ENCODE measurements around the gene SPTB.

The SPTB gene

DNA sequence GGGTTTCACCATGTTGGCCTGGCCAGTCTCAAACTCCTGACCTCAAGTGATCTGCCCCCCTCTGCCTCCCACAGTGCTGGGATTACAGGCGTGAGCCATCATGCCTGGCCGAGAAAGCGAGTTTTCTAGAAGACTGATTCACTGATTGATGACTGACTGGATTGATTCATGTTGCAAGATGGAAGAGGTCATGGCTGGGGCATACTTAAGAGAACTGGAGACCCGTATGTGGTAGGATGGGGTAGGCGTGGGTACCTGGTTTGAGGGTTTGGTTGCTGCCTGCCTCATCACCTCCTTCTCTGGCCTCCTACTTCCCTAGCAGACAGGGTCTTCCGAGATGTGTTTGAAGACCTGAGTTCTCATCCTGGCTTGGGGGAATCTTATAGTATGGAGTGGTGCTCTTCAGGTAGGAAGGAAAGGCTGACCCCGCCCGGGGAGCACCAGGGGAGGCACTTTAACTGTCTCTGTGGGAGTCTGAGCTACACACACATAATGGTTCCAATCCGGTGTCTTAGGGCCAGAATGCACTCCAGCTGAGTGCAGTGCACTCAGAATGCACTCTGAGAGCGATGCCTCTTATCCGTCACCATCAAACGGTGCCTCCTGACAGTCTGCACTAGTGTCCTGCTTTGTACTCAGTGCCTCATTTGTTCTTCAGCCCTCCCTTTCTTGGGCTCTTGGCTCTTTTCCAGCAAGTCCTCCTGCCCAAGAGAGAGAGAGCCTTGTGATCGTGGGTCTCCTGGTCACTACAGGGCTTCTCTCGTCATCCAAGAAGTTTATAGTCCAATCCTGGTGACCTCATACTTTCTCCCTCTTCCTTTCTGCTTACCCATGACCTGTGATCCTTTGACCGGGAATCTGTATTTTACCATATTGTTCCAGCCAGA is 155.8 kb downstream of the SPTB start:
- peak; percentile 54 for DNase-seq

DNA sequence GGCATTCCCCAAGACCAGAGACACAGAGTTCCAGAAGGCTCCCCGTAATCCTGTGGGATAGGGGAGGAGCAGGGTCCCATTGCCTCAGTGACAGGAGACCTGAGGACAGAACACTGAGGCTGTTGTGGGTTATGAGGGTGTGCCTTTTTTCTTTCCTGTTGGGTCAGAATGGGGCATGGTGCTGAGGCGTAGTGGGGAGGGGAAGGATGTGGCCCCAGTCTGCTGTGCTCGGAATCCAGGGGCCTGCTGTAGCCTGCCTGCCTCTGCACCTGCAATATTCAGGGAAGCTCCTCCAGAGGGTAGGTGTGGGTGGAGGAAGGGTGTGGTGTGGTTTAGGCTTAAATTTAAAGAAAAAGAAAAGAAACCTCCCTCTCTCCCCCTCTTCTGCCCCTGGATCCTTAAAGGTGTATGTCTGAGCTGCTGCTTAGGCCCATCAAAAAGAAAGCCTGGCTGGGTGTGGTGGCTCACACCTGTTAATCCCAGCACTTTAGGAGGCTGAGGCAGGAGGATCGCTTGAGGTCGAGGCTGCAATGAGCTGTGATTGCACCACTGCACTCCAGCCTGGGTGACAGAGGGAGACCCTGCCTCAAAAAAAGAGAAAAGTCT is 156.8 kb downstream of the SPTB start:
- DNase-seq: no peak

DNA sequence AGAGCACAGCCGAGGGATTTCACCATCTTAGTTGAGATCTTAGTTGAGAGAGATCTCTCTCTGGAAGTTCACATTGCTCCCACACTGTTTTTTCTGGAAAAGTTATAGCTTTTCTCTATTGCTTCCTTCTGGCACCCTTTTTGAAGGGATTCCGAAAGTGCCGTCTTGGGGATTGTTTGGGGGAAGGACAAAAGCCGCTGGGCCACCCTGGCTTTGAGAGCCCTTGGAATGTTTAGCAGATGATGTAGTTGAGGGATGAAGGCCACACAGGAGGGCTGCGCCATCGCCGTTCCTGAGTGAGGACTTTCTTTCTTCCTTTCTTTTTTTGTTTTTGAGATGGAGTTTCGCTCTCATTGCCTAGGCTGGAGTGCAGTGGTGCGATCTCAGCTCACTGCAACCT is 157.8 kb downstream of the SPTB start:
- DNase-seq: no peak

DNA sequence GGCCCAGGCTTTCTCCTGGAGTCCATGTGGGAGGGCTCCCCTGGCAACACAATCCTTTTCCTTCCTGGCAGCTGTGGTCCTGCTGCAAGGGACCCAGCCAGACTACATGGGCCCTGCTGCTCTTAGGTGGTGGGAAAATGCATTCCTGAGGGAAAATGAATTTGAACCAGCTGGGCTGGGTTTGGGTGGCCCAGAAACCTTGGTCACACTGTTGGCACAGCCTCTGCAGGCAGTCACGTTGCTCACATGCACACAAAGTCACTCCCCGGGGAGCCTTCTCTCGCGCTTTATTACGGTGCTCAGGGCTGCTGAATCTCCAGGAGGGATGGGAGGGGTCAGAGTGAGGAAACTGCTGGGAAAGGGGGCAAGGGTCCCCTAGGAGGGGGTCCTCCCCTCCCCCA is 158.3 kb downstream of the SPTB start:
- DNase-seq: no peak

DNA sequence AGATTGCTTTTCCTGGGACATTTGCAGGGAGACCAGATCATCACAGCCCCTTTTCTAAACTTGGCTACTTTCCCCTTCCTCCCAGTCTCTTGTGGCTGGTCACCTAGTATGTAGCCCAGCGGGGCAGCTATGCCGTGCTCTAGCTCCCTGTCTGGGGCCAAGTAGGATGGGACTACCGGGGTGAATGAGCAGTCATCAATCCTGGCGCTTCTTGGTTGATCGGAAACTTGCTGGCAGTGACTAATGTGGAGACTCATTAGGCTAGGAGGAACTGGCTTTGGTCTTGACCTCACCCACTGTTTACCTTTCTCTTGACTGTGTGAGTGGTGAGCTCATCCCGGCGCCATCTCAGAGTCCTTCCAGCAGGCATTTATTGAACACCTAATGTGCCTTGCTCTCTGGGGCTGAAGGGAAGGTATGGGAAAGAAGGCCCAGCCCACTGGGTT is 159.6 kb downstream of the SPTB start:
- no peak for DNase-seq

DNA sequence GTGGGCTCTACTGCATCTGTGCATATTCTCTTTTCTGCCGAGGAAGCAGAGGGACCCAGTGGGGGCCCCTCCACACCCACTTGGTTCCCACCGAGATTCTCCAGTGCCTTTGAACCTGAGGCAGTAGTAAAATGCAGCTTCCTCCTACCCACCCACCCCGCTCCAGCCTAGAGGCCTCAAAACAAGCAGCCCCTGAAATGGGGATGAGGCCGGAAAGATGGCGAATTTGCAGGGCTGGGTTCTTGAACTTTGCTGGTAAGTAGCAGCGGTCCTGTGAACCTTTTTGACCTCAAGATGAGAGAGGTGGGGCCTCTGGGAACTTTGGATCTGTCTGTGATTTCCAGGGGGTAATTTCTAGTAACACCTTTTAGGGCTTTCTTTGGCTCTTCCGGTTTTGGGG is 160.1 kb downstream of the SPTB start:
- no peak for DNase-seq

DNA sequence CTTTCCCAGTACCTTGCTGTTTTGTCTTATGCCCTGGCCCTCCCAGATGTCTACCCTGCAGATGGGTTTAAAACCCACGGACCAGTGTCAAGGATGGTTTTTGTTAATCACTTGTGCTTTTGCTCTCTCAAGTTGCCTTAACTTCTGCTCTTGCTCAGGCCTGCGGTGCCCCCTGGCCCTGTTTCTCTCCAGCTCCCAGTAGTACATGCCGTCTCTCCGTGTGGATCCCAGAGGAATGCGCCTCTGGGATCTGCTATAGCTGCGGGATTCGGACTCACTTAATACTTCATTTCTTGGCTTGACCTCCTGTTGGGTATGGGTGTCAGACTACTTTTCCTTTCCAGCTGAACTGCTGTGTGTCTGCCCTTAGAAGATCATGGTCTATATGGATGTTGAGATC is 160.9 kb downstream of the SPTB start:
- DNase-seq: no peak

DNA sequence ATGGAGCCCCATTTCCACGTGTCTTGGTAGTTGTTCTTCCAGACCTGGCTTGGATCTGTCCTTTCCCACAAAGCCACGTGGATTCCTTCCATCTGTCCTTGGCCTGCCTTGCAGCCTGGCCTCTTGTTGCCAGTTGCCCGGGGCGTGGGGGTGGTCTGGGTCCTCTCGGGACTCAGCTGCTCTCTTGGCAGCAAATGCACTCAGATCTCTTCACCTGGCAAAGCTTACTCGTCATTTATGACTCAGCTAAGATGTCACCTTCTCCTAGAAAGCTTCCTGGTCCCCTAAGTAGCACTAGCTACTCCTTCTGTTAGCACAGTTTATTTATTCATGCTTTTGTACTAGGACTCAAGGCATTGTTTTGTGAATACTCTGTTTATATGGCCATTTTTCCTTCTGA is 161.8 kb downstream of the SPTB start:
- DNase-seq: no peak

DNA sequence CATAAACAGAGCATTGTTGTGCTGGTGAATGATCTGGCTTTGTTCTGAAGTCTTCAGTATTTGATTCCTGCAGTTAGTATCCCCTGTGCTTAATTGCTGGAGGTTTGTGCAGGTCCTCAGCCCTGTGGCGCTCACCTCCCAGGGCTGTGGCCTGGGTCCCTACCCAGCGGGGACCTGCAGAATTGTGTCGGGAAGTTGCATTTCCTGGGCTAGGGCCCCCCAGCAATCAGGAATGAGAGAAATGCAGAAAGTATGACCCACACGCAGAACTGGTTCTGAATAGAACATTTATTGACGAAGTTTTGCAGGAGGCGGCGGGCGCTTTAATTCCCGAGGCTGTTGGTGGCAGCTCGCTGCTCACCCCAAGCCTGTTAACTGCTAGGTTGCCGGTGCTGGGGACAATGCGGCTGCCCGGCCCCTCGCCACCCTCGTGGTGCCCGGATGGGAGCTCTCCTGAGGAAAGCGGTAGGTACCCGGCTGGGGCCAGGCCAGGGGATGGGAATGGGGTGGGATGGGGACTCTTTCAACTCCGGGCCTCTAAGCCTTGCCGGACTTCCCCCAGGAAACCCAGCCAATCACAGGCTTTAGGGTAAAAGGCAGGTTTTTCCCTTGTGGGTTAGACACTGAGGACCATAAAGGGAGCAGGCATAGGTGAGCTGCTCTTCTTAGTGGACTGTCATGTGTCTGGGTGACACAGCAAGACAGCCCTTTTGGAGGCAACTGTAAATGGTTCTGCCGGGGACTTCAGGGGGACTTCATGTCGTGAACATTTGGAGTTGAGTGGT is 163.9 kb downstream of the SPTB start:
- no peak for DNase-seq

DNA sequence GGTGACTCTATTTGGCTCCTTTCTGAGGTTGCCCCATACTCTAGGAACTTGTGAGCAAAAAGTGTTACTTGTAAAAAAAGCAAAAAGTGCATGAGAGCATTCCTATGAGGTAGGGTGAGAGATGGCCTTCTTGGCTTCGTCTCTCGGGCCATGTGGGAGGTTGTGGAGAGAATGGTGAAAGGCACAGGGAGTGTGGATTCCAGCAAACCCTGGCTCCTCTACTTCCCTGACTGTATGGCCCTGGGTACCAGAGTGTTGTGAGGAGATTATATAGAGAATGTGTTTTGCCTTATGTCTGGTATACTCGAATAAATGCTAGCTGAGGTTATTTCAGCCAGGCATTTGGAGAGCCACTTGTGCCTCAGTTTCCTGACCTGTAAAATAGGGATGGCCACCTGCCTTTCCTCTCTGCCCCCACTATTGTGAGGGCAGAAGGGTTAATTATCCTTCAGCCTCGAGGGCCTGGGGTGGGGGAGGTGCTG is 164.5 kb downstream of the SPTB start:
- no peak for DNase-seq

DNA sequence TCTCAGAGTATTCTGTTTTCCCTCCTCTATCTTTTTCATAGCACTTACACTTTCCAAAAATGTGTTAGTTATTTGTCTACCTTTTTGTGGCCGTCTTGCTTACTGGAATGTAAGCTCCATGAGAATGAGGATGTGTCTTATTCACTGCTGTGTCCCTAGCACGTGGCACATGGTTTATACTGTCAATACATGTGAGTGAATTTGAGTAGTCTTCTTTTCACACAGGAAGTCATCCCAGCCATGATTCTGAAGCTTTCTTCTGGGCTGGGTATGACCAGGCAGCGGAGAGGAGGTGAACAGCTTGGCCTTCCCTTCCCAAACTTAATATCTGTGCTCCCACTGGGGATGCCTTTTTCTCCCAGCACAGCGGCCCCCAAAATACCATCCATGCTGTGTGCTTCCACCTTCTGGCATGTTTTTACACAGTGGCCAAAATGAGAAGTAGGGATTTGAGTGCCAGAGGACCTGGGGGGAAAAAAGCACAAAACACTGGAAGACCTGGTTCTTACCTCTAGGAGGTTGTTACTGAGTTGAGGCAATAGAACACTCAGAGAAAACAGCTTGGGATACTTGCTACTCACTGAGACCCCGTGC is 165.2 kb downstream of the SPTB start:
- DNase-seq: no peak

DNA sequence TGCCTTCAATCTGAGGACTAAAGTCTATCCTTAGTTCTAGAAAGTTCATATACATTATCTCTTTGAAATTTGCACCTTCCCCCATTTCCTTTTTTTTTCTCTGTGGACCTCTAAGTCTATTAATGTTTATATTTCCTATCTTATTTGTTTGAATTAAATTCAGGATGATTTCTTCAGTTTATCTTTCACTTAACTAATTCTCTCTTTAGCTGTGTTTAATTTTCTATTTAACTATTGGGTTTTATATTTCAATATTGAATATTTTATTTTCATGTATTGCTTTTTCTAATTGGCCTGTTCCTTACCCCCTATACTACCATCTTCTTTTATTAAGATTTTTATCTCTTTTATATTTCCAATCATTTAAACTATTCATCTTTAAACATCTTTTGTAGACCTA is 166.0 kb downstream of the SPTB start:
- DNase-seq: no peak

DNA sequence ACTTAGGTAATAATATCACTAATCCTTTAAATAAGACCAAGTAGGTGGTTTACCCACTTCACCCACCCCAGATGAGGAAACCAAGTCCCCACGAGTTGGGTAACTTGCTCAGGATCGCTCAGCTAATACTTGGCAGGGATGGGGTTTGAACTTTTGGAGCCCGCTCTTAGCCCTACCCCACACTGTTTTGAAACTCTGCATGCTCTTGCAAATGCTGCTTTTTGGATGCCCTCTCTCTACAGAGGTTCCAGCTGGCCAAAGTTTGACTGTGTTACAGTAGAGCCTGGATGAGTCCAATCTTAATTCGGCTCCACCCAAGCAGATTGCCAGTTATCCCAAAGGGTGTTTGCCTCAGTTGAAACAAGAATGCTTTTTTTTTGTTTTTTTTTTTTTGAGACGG is 168.7 kb downstream of the SPTB start:
- DNase-seq: no peak

DNA sequence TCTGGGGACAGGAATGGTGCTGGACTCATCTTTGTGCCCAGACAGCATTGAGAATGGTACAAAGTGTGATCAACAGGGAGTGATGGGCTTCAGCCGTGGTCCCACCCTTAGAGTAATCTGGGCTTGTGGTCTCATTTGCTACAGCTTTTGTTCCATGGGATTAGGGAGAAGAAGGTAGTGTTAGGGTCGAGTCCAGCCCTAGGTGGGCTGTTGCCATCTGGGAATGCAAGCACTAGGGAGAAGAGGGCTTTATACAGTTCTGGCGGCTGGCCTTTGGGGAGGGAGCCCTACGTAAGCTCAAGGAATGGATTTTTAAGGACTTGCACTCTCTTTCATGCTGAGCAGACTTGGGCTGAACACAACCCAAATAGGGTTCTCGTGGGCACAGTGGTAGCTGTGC is 170.6 kb downstream of the SPTB start:
- DNase-seq: no peak

DNA sequence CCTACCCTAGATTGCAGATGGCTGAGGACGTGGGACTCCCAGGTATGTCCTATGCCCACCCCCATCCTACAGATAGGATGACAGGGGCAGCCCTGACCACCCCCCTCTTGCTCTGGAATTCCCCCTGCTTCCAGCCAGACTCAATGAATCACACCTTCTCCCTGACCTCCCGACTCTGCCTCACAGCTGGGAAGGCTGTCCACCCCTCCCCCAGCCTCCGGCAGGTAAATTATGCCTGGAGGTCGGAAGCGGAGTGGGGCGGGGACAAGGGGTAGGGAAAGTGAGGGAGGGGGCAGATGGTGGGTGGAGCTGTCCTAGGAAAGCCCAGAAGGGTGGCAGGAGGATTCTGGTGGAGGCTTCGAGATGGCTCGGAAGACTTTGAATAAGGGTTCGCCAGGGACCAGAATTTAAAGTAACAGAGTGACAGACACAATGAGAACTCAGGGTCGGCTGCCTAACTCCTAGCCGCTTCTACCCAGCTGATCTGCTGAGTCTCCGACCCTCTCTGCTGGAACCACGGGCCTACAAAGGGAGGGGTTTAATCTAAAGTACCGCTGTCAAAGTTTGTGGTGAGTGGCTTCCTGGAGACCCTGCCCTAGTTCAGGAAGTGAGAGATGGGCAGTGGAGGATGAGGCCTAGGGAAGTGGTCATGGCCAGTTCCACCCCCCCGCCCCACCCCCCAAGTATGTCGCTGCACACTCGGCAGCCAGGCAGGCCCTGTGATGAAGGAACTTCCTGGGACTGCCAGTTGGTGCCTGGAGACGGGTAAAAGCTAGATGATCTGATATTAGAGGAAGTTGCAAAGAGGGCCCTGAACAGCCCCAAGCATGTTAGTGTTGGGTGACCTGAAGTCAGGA is 171.3 kb downstream of the SPTB start:
- peak; percentile 36 for DNase-seq

DNA sequence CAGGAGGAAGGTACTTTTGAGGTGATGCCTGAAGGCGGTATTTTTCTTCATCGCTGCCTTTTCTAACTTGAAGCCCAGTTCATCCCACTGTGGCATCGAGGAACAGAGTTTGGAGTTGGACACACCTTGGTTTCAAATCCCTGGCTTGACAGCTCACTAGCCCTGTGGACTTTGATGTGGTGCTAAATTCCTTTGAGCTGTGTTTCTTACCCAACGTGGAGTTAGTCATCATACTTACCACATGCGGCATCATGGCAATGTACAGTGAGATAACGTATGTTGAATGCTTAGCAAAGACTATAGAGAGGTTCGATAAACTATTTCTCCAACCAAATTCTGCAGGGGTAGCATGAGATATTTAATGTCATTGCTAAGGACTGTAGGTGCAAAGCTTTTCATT is 172.0 kb downstream of the SPTB start:
- peak; percentile 20 for DNase-seq

DNA sequence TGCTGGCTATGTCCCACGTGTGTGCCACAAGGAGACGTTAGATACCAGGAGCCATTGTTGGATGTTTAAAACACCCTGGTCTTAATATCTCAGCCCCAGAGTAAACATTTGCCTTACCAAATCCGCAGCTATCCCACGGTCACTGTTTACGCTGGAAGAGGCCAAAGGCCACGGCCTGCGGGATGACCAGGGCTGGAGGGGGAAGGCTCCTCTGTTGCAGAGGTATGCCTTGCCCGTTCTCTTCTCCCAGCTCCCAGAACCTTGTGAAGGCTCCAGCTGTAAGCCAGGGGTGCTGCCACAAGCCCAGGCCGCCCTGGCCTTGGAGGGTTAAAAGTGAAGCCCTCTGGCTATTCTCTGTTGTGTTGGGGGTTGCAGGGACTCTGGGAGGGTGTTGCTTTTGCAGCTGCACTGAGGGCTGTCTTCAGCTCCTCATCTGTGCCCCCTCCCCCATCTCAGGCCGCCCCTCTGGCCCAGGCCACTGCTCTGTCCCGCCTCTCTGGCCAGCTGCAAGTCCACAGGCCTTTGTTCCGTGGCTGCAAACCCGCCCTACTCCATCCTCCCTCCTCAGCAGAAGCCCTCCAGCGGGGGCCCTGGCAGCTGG is 173.0 kb downstream of the SPTB start:
- no peak for DNase-seq

DNA sequence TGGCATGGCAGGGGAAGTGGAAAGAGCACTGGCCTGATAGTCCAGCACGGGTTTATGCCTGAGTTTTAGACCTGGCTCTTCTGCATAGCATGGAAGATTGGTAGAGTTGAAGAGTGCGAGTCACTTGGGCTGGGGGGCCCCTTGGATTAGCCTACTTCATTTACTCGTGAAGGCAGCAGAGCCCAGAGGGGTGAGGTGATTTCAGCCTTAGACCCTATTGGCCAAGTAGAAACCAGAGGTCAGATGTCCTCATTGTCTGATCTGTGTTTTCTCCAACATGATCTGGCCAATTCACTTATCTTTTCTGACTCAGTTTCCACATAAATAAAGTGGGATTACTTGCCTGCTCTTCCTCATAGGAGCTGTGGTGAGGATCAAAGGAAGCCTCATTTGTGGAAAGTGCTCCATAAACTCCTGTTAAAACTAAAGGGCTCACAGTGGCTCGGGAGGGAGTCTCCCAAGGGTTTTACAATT is 173.6 kb downstream of the SPTB start:
- no peak for DNase-seq

DNA sequence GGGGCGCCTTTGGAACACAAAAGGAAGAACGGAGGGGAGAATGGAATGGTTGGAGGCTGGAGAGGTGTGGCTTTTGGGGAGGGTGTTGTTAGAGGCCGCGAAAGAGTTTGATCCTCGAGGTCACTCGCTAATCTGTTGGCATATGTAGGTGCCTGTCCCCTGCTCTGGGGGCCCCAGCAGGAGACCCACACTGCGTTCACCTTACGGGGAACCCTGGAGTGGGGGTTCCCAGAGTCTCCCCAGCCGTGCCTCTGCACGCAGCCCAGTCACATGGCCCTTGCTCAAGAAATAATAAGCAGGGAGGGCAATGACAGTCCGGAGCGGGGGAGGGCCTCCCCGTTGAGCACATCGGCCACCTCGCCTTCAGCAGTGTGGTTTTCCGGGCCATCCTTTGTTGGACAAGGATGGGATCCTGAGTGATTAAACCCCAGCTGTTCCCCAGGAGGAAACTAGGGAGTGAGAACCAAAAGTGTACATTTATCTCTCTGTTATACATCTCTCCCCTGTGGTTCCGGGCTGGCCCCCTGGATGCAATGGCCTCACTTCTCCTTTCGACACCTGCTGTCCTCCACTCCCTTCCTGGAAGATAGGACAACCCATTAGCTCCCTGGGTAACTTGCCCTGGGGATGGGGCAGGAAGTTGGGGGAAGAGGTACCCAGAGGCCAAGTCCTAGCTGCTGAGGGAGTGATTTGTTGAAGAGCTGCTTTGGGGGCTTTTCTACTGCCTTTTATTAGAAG is 174.2 kb downstream of the SPTB start:
- peak; percentile 37 for DNase-seq

DNA sequence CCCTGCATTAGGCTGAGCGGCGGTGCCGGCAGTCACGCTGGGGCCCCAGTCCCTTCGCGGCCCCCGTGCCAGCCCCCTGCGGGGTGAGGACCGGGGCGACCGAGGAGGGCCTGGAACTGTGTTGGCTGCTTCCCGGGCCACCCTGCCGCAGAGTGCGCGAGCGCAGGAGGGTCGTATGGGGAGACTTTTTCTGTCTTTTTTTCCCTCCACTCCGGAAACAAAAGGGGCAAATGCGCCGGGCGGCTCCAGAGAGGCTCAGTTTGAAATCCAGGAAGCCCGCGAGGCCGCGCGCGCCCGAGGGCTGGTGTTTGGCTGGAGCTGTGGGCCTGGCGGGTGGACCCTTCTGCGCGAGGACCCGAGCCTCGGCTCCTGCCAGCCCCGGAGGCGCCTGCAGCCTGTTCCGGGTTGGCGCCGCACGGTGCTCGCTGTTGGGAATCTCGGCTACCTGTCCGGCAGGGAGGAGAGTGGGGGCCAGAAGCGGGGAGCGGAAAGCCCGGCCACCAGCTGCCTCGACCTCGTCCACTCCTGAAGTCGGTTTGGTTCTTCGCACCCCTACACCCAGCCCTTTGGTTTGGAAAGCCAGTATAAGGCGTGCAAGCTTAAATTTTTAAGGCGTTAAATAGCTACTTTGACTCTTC is 174.8 kb downstream of the SPTB start:
- no peak for DNase-seq

Measured in stimulated activated naive CD4-positive, alpha-beta T cell treated with Interleukin-2 at 50 U/mL for 16 hours (primary cell).